Measurements from ENCODE around the gene LMTK3.
A peak's percentile ranks its signal among the peaks of the same experiment; 100 is the strongest.

LMTK3 gene

DNA sequence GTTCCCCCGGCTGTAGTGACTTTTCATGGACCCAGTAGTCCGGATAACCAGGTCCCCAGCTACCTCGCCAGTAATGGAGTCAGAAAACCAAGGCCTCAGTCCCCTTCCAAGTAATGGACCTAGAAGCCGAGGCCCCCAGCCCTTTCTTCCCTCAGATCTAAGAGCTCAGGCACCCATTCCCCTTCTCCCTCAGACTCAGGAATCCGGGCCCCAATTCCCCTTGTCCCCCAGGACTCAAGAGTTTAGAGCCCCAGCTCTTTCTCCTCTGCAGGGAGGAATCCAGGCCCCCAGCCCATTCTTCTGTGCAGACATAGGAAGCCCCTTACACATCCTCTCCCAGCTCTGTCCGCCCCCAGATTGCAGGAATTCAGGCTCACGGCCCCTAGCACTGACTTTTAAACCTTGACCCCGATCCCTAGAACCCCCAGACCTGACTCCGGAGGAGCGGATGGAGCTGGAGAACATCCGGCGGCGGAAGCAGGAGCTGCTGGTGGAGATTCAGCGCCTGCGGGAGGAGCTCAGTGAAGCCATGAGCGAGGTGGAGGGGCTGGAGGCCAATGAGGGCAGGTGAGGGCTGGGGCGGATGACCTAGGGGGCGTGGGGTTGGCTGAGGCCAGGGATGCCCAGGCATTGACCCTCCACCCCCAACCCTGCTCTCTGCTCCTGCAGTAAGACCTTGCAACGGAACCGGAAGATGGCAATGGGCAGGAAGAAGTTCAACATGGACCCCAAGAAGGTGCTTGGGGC lies 41.5 kb downstream of the LMTK3 start:
- no peak for DNase-seq

DNA sequence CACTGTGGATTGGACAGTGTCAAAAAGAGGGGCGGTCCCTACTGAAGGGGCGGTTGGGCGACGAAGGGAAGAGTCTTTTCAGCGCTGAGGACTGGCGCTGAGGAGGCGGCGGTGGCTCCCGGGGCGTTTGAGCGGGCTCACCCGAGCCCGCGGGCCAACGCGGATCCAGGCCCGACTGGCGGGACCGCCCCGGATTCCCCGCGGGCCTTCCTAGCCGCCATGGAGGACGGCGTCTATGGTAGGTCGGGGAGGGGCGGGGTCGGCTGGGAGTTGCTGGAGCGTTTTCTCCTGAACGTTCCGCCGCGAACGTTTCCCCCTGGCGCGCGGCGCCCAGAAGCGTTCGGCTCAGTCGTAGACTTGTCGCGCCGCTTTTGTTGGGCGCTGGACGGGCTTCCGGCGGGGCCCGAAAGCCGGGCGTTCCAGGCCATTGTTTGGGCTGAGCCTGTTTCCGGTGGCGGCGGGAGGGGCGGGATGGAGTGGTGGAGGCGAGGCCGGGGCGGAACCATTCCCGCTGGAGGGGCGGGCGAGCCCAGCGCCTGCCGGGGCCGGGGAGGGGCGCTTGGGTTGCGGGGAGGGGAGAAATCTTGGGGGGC lies 42.2 kb downstream of the LMTK3 start, which contains the start of gene CYTH2:
CYTH2 (plus strand) TSS at position 81 of the 593 bp plus-strand sequence; CDS start at position 220, 139 bp downstream.
- DNase-seq: peak in 1 of 2 experiments; percentile 45

DNA sequence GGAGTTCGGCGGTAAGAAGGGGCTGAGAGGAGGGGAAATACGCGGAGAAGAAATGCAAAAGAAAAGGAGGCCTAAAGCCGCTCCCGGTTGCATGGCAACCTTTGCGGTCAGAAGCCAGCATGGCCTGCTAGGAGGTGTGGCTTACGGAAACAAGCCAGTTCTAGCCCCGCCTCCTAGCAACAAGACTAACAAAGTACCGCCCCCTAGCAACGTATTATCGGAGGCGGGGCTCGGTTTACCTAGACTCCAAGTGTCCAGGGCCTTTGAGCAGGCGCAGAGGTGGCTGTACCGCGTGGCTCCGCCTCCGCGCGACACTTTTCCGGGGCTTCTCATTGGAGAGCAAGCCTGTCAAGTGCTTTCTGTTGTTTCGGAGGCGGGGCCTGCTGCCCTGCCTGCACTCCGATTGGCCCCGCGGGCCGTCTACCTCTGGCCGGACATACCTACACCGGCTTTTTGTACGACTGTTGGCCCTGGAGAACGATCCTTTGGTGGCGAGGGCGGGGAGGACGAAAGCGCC lies 42.8 kb downstream of the LMTK3 start:
- DNase-seq: peak; percentile 99

DNA sequence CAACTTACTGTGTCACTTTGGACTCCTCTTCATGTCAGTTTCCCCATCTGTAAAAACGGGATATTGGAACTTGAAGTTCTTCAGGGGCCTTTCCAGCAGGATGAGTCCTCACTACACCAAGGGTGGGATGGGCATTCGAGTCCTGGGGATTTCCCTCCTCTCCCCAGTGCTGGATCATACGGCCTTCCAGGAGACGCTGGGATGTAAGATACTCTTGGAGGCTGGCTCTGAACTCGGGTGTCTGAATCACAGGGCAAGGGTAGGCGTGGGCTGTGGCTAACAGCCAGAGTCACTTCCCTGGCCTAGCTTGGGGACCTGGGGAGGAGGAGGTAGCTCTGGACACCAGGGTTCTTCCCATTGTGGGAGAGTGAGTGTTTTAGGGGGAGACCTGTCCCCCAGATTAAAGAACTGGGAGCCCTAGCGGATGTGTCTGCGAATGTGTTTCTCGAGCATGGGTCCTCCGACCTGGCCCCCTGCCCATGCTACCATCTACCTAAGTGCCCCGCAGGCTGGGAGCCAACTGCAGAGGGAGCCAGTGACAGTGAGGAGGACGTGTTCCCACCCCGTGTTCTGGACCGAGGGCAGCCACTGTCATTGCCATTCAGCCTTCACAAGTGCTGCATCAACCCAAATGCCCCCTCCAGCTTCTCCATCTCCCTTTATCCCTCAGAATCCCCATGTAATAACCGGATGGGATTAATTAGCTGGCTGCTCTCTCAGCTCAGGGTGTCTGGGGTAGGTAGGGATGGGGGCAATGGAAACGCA lies 44.9 kb downstream of the LMTK3 start:
- DNase-seq: no peak

DNA sequence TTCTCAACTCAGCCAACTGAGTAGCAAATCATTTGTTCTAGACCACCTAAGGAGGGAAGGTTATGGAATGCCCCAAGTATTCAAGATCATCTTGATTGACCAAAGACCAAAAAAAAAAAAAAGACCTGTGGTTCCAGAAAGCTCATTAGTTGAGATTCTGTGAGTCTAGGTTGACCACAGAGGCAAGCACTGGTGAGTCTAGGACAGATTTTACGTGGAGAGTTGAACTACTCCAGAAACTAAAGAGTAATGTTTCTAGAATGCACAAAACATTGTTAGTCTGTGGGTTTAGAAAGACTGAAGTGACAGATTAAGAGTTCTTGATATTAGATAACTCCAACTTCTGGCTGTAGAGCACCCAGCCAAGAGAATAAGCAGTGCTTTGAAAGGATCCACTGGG lies 46.4 kb downstream of the LMTK3 start:
- DNase-seq: no peak

DNA sequence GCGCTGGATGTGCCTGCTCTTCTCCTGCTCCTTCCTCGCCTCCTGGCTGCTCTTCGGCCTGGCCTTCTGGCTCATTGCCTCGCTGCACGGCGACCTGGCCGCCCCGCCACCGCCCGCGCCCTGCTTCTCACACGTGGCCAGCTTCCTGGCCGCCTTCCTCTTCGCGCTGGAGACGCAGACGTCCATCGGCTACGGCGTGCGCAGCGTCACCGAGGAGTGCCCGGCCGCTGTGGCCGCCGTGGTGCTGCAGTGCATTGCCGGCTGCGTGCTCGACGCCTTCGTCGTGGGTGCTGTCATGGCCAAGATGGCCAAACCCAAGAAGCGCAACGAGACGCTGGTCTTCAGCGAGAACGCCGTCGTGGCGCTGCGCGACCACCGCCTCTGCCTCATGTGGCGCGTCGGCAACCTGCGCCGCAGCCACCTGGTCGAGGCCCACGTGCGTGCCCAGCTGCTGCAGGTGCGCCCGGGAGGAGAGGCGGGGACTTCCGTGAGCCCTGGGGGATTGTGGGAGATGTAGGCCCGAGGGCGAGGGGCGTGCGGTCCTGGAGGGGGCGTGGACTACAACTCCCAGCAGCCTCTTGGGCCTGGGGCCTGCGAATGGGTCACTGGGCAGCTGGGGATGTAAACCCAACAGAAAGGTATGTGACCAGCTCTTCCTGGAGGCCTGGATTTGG lies 49.5 kb downstream of the LMTK3 start:
- DNase-seq: no peak

DNA sequence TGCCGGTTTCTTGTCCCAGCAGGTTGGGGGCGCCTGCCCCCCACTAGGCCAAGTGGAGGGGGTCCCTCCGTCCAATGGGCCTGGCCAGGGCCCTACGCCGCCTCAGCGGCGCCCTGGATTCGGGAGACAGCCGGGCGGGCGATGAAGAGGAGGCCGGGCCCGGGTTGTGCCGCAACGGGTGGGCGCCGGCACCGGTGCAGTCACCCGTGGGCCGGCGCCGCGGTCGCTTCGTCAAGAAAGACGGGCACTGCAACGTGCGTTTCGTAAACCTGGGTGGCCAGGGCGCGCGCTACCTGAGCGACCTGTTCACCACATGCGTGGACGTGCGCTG lies 50.0 kb downstream of the LMTK3 start:
- no peak for DNase-seq

DNA sequence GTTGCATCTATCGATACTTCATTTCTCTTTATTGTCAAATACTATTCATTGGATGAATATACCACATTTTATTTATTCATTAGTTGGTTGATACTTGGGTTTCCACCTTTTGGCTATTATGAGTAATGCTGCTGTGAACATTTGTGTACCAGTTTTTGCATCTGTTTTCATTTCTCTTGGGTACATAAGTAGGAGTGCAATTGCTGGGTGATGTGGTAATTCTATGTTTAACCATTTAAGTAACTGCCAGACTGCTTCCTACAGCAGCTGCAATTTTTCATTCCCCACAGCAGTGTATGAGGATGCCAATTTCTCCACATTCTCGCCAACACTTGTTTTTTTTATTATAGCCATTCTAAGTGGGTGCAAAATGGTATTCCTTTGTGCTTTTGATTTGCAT lies 53.6 kb downstream of the LMTK3 start:
- DNase-seq: no peak

DNA sequence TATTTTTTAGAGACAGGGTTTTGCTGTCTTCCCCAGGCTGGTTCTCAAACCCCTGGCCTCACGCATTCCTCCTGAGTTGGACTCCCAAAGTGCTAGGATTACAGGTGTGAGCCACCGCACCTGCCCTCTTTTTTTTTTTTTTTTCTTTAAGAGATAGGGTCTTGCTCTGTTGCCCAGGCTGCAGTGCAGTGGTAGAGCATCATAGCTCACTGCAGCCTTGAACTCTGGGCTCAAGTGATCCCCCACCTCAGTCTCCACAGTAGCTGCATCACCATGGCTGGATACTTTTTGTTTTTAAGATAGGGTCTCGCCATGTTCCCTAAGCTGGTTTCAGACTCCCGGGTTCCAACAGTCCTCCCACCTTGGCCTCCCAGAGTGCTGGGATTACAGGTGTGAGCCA lies 54.8 kb downstream of the LMTK3 start:
- no peak for DNase-seq

DNA sequence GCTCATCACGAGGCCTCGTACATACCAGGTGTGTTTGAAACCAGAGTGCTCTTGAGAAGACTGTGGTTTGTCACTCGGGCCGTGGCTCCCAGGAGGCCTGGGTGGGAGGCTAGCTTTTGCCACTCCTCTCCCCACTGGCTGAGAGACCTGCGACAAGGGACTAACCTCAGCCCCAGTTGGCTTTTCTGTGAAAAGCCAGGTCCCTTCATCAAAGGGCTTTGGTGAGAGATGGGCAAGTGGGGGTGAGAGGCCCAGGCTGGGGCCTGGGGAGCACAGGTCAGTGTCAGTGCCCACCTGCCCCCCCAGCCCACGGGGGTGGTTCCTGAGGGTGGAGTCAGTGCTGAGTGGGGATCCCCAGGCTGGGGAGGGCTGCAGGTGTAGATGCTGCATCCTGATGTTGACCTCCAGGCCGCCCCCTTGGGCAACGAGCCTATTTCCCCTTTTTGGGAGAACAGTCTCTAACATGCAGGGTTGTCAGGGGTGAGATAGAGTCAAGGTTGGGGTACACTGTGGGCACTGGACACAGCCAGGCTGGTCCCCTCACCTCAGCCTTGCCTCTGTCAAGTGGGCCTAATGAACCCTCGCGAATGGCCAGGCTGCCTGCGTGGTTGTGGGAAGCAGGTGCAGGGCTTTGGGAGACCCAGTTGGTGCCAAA lies 55.6 kb downstream of the LMTK3 start:
- no peak for DNase-seq

DNA sequence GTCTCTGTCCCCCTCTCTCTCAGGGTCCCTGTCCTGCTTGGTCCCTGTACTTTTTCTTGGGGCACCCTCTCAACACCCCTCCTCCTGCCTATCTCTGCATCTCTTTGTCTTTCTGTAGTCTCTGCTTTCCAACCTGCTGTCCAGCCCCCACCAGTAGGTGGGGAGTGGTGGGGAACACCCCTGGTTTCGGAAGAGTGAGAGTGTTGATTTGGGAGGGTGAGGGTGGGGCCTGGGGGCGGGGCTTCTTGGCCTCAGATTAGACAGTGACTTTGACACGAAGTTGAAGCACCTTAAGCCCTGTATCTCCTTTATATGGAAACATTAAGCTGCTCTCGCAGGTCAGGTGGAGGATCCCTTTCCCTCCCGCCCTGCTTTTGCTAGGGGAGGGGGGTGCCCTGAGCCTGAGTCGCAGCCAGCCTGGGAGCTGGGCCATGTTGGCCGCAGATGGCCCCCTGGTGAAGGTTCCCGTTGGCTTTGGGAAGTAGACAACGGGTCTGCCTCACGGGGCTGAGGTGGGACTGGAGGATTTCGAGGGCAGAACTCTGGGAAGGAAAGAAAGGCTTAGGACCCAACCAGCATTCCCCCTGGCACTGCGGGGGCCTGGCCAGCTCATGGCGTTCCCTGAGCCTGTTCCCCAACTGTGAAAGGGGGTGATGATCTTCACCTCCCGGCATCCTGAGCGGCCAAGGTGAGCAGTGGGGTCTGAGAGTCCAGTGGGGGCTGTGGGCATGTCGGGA lies 56.3 kb downstream of the LMTK3 start, which contains the start of gene KCNJ14:
KCNJ14 (plus strand) TSS at position 404 of the 737 bp plus-strand sequence. CDS start 6,151 bp downstream, outside the sequence.
- no peak for DNase-seq

DNA sequence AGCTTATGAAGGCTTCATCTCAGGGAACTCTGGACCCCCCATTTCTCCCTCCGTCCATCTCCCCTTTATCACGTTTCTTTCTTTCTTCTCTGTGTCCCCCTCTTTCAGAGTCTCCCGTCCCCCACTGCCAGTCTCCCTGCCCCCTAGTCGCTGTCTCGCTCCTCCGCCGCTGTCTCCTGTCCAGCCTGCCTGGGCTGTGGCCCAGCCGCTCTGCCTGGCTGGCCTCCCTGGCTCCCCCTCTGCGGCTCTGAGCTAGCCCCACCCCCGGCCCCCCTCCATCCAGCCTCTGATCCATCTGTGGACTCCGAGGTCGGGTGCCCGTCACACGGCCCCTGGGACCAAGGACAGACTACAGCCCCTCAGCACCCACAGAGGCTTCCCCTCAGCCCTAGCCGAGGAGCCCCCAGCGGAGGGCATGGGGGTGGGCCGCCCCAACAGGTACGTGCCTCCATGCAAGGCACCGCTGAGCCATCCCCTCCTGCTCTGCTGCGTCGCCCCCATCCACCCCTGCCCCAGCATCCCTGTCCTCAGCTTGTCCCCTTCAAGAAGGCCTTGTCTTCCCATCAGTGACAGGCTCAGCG lies 57.4 kb downstream of the LMTK3 start:
- DNase-seq: no peak

DNA sequence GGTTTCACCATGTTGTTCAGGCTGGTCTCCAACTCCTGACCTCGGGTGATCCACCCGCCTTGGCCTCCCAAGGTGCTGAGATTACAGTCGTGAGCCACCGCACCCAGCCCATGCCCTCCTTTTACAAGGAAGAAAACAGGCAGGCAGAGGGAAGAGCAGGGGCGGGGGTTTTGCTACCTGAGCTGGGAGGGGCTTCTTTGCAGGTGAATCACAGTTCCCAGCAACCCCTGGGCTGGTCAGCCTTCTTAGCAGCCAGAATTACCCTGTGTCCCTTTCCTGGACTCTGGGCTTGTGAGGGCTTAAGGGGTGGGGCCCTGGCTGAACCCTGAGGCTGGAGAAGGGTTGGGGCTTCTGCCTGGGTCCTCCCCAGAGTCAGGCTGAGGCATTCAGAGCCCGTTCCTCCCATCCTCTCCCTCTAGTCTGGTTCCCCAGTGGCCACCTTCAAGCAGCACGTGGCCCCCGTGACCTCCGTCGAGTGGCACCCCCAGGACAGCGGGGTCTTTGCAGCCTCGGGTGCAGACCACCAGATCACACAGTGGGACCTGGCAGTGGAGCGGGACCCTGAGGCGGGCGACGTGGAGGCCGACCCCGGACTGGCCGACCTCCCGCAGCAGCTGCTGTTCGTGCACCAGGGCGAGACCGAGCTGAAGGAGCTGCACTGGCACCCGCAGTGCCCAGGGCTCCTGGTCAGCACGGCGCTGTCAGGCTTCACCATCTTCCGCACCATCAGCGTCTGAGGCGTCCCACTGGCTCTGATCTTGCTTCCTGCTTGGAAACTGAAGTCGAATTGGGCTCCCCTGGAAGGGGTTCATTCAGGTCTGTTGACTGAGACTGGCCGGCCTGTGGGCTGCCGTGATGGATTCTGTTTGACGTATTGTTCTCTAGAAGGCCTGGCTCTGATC lies 59.1 kb downstream of the LMTK3 start:
- no peak for DNase-seq

DNA sequence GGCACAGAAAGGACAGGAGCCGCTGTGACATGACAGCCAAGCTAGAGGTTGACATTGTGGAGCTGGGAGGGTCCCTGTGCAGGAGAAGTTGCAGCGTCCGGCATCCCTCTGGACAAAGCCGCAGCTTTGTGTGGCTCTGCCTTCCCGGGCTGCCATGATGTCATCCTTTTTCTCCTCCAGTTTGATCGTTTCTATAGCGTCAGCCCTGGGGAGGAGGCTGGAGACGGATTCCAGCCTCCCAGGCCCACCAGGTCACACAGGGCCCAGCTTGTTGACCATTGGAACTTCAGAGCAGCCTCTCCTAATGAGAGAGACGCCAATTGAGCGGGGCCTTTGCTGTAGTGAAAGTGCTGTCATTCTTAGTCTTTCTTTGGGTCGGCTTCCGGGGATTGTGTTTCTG lies 60.0 kb downstream of the LMTK3 start:
- no peak for DNase-seq

DNA sequence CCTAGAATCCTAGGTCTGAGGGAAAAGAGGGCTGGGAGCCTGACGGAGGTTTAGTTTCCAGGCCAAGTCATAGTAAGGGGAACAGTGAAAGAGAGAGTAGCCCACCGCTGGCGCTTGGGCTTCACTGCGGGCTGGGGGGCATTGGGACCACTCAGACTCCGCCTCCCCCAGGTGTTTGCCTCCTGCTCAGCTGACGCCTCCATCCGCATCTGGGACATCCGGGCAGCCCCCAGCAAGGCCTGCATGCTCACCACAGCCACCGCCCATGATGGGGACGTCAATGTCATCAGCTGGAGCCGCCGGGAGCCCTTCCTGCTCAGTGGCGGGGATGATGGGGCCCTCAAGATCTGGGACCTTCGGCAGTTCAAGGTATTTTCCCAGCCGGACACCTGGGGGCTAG lies 60.8 kb downstream of the LMTK3 start:
- no peak for DNase-seq

DNA sequence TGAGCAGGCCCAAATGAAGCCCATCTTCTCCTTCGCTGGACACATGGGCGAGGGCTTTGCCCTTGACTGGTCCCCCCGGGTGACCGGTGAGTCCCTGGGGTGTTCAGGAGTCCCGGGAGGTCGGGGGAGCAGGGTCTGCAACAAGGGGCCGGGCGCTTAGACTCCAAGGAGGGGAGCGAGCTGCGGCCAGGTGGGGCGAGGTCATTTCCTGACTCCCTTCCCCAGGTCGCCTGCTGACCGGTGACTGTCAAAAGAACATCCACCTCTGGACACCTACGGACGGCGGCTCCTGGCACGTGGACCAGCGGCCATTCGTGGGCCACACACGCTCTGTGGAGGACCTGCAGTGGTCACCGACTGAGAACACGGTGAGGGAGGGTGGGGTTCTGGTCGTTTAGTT lies 61.2 kb downstream of the LMTK3 start:
- DNase-seq: no peak

DNA sequence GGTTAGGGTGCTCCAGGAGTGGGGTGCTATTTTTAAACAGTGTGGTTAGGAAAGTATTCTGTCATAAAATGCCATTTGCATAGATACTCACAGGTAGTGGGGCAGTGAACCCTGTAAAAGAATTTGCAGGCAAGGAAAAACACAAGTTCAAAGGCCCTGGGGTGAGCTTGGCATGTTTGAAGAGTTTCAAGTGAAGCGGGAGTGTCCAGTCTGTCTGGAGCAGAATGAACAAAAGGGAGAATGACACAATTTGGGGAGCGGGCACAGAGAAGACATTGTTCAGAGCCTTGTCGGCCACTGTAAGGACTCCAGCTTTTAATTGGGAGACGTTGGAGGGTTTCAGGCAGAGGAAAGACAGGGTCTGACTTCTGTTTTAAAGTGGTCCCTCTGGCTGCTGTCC lies 63.1 kb downstream of the LMTK3 start:
- no peak for DNase-seq

DNA sequence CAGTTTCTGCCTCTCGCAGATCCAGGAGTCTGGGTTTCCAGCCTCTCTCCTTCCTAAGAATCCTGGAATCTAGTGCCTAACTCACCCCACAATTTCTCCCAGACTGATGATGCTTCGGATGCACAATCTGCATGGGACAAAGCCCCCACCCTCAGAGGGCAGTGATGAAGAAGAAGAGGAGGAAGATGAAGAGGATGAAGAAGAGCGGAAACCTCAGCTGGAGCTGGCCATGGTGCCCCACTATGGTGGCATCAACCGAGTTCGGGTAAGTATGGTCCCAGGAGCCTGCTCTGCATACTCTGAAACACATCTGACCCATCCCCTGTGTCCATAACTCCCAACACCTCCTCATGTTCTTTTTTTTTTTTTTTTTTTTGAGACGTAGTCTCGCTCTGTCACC lies 65.1 kb downstream of the LMTK3 start:
- DNase-seq: no peak

DNA sequence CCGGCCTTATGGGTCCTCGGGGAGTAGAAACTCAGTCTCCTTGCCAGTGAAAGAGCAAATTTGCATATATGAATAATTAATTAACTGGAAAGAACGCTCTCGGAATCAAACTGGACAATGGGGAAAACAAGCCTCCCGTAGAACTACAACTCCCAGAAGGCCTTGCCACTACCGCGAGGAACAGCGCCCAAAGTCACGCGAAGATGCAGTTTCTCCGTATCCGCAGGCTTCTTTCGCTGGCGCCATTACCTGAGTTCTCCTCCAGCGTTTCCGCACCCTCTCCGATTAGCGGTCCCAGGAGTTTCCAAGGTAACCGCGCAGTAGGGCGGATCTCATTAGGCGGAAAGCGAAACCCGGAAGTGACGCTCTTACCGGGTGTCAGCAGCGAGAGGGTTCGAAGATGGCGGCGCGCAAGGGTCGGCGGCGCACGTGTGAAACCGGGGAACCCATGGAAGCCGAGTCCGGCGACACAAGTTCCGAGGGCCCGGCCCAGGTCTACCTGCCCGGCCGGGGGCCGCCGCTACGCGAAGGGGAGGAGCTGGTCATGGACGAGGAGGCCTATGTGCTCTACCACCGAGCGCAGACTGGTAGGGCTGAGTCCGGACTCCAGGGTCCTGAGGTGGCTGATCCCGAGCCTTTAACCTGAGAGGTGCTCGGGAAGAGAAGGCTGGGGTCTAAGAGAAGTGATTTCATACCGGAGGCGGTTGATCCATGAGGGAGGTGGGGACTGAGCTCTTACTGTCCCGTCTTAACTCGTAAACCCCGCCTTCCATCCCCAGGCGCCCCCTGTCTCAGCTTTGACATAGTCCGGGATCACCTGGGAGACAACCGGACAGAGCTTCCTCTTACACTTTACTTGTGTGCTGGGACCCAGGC lies 65.8 kb downstream of the LMTK3 start, which contains the start of gene GRWD1:
GRWD1 (plus strand) TSS at position 378 of the 876 bp plus-strand sequence; CDS start at position 401, 23 bp downstream.
- peak; percentile 92 to 95 for DNase-seq
